Mucosa of rectum (tissue), 2 donors: ENCODE measurements around the gene KNDC1.

Experiments used
- H3K27ac ChIP-seq, 2 donors: one replicate each; pipeline ENCODE4 v1.7.0; 2013; ENCODE audit warnings: inconsistent platforms in 2 of 2, low read depth in 2 of 2, low read length in 2 of 2
- H3K27me3 ChIP-seq, 2 donors: one replicate each; pipeline ENCODE4 v1.7.0; 2013; ENCODE audit warnings: low read length in 2 of 2; ENCODE audit not compliant: control insufficient read depth in 2 of 2, insufficient read depth in 2 of 2
- H3K36me3 ChIP-seq, 2 donors: one replicate each; pipeline ENCODE4 v1.7.0; 2013; ENCODE audit warnings: low read length in 2 of 2; ENCODE audit not compliant: control insufficient read depth in 2 of 2, insufficient read depth in 2 of 2
- H3K4me1 ChIP-seq, 2 donors: one replicate each; pipeline ENCODE4 v1.7.0; 2013; ENCODE audit warnings: low read length in 2 of 2, mild to moderate bottlenecking in 1 of 2; ENCODE audit not compliant: control insufficient read depth in 2 of 2, insufficient read depth in 2 of 2
- H3K4me3 ChIP-seq, 2 donors: one replicate each; pipeline ENCODE4 v1.7.0; 2013; ENCODE audit warnings: low read length in 2 of 2
- H3K9ac ChIP-seq, 2 donors: one replicate each; pipeline ENCODE4 v1.7.0; 2013; ENCODE audit warnings: low read length in 2 of 2, low read depth in 1 of 2, mild to moderate bottlenecking in 1 of 2
- H3K9me3 ChIP-seq, 2 donors: one replicate each; pipeline ENCODE4 v1.7.0; 2013; ENCODE audit warnings: low read length in 2 of 2; ENCODE audit not compliant: control insufficient read depth in 2 of 2
- donor health status: healthy.
- donor health status: Normal muscosa, but diverticular disease.

KNDC1 gene

GRCh38 chr10:133209117-133209516, 49.1 kb downstream of the KNDC1 start:
- no peak overlapping the region for H3K4me3 ChIP-seq
- H3K4me1 ChIP-seq: no peaks in the 10 kb centered on the region
- no peaks in the 10 kb centered on the region for H3K27me3 ChIP-seq
- H3K9ac ChIP-seq: no peak overlapping the region
- H3K27ac ChIP-seq: no peak overlapping the region
- no peaks in the 10 kb centered on the region for H3K36me3 ChIP-seq
- no peaks in the 10 kb centered on the region for H3K9me3 ChIP-seq

- Histone ChIP-seq H3K9me3 (no peaks in the 10 kb centered on the region), H3K27ac (no peak overlapping the region), H3K4me3 (no peak overlapping the region), H3K27me3 (no peaks in the 10 kb centered on the region), H3K36me3 (no peaks in the 10 kb centered on the region), H3K4me1 (no peaks in the 10 kb centered on the region), H3K9ac (no peak overlapping the region)
Observed at GRCh38 chr10:133209641-133210040, 49.6 kb downstream of the KNDC1 start.

DNA sequence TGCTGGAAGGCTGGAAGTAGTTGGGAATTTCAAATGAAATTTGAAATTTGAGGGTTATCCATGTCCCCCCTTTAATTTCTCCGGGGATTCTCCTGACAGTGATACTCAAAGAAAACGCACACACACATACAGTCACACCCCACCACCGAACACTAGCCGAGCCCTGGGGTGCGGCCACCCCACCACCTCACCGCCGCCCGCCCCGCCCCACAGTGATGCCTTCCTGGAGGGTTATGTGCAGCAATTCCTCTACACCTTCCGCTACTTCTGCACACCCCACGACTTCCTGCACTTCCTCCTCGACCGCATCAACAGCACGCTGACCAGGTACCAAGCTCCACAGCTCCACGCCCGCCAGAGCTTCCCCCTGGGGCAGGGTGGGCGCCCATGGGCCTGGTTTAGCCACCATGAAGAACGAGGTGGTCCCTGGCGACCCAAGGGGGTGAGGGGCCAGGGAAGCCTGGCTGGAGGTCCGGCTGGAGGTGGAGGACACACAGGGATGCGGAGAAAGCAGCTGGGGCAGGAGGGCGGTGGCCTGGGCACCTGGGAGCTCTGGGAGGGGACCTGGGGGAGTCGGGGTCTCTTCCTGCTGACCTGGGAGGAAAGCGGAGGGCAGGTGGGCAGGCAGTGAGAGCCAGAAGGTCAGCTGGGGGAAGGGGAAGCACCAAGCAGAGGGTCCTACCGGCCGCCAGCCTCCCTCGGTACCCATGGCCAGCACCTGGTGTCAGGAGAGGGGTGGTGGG, 50.5 kb downstream of the KNDC1 start:
- no peak overlapping the region for H3K4me3 ChIP-seq
- H3K27ac ChIP-seq: no peak overlapping the region
- H3K27me3 ChIP-seq: no peaks in the 10 kb centered on the region
- no peaks in the 10 kb centered on the region for H3K4me1 ChIP-seq
- no peaks in the 10 kb centered on the region for H3K9me3 ChIP-seq
- no peaks in the 10 kb centered on the region for H3K36me3 ChIP-seq
- no peak overlapping the region for H3K9ac ChIP-seq

DNA sequence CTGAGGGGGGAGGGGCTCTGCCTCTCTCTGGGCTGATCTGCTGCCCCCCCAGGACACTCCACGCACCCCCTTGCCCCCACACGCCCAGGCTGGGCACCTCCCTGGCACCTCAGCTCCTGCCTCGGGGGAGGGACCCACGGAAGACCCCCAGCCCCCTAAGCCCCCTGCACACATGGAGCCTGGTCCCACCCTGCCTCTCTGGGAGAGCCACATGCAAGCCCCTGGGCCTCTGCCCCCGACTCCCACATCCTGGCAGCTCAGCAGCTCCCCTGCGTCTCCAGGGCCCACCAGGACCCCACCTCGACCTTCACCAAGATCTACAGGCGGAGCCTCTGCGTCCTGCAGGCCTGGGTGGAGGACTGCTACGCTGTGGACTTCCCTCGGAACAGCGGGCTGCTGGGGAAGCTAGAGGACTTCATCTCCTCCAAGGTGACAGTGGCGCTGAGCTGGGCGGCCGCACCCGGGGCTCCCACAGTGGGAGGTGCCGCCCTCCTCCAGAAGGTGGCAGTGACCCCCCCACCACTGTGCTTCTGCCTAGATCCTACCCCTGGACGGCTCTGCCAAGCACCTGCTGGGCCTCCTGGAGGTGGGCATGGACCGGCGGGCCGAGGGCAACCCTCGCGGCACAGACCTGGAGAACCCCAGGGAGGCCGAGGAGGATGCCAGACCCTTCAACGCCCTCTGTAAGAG, 51.3 kb downstream of the KNDC1 start:
- no peaks in the 10 kb centered on the region for H3K27me3 ChIP-seq
- no peaks in the 10 kb centered on the region for H3K36me3 ChIP-seq
- no peak overlapping the region for H3K9ac ChIP-seq
- H3K27ac ChIP-seq: no peak overlapping the region
- H3K4me1 ChIP-seq: no peaks in the 10 kb centered on the region
- no peaks in the 10 kb centered on the region for H3K9me3 ChIP-seq
- no peak overlapping the region for H3K4me3 ChIP-seq

GRCh38 chr10:133211959-133212852, 52.2 kb downstream of the KNDC1 start:
- Histone ChIP-seq H3K9me3 (no peaks in the 10 kb centered on the region), H3K4me3 (no peak overlapping the region), H3K4me1 (no peaks in the 10 kb centered on the region), H3K36me3 (no peaks in the 10 kb centered on the region), H3K9ac (no peak overlapping the region), H3K27me3 (no peaks in the 10 kb centered on the region), H3K27ac (no peak overlapping the region)

GRCh38 chr10:133212853-133213494, 53.0 kb downstream of the KNDC1 start:
- Histone ChIP-seq H3K27ac (no peak overlapping the region), H3K9ac (no peak overlapping the region), H3K27me3 (no peaks in the 10 kb centered on the region), H3K9me3 (no peaks in the 10 kb centered on the region), H3K4me1 (no peaks in the 10 kb centered on the region), H3K4me3 (no peak overlapping the region), H3K36me3 (no peaks in the 10 kb centered on the region)

DNA sequence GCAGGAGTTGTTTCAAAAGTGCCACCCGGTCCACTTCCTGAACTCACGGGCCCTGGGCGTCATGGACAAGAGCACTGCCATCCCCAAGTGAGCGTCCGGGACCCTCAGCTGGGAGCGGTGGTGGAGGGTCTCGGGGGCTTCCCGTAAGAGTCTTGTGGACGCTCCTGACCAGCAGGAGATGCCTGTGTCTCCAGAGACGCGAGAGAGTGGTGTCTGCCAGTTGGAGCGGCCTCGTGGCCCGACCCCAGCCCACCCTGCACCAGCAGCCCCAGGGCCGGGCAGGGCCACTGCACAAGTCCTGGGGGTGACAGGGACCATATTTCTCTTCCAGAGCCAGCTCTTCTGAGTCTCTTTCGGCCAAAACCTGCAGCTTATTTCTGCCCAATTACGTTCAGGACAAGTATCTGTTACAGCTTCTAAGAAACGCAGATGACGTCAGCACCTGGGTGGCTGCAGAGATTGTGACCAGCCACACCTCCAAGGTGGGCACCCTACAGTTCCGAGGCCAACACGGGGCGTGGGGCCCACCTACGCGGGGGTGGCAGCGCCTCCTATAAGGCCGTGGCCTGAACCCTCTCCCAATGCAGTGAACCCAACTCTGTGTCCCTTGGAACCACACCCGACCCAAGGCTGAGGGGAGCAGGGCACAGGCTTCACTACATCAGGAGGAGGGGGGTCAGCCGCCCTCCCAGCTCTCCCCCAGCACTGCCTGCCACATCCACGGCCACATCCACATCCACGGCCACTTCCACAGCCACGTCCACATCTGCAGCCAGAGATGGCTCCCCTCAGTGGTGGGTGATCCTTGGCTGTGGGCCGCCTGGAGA, 53.8 kb downstream of the KNDC1 start:
- no peaks in the 10 kb centered on the region for H3K36me3 ChIP-seq
- no peak overlapping the region for H3K9ac ChIP-seq
- H3K27me3 ChIP-seq: no peaks in the 10 kb centered on the region
- H3K4me3 ChIP-seq: no peak overlapping the region
- H3K27ac ChIP-seq: no peak overlapping the region
- H3K4me1 ChIP-seq: no peaks in the 10 kb centered on the region
- H3K9me3 ChIP-seq: no peaks in the 10 kb centered on the region

DNA sequence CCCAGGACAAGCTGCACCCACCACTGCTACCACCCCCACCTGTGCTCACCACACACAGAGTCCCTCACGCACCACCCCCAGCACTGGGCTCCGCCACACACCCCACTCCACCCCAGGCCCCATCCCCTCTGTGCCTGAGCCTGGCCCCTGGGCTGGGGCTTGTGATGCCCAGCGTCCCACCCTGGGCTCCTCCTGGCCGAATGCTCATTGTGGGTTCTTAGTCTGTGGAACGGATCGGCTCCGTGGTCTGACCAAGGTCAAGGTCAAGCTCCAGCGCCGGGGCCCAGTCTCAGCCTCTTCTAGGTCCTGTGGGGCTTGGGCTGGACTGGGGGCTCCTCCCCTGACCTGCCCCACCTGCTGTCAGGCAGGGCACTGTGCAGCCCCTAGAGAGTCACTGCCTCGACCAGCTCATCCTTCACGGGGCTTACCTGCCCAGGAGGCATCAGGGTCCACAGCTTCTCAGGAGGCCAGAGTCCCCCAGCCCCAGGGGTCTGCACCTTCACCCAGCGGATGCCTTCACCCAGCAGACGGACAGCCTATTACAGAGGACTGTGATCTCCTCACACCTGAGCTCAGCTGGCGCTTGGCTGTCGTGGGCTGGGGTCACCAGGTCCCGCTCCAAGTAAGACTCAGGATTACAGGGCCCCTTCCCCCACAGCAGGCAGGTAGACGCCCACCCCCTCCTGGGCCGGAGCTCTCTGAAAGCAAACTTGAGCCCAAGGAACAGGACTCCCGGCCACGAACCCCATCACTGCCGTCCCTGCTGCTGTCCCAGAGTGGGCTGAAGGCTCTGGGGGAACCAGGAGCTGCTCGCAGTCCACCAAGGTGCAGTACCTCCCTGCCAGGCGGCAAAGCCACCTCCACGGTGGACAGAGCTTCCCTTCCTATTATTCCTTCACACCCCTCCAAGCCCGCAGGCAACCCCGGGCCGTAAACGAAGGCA, 54.7 kb downstream of the KNDC1 start:
- Histone ChIP-seq H3K27me3 (no peaks in the 10 kb centered on the region), H3K9me3 (no peaks in the 10 kb centered on the region), H3K4me1 (no peaks in the 10 kb centered on the region), H3K36me3 (no peaks in the 10 kb centered on the region), H3K27ac (no peak overlapping the region), H3K4me3 (no peak overlapping the region), H3K9ac (no peak overlapping the region)
